ENCODE results near the gene PRSS56.

Gene PRSS56

DNA sequence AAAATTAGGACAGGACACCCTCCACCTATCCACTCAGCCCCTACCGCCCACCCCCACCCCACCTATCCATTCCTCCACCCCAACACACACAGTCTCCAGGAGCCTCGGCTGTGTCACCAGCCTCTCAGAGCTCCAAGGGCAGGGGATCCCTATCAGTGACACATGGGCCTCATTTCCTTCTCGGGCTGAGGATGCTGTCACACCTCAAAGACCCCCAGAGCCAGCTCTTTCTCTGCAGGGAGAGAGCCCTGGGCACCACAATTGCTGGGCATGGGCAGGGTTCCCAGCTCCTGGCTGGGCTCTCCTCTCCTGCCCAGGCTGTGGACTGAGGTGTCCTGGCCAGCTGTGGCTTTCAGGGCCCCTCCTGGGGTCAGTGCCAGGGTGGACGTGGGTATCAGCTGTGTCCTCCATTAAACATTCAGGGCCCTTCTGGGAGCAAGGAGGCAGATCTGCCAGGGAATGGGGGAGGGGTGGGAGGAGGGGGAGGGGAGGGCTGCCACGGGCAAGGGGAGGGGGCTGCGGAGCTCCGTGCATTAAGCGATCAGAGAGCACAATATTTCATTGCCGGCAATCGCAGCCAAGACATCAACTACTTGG lies 18.3 kb upstream of the PRSS56 start:
- no peak for DNase-seq (ENCODE audit: low read depth in 4 of 4, low spot score in 1 of 4)

GRCh38 chr2:232502511-232502910 lies 17.7 kb upstream of the PRSS56 start:
- DNase-seq (ENCODE audit: low read depth in 4 of 4, low spot score in 1 of 4): no peak

DNA sequence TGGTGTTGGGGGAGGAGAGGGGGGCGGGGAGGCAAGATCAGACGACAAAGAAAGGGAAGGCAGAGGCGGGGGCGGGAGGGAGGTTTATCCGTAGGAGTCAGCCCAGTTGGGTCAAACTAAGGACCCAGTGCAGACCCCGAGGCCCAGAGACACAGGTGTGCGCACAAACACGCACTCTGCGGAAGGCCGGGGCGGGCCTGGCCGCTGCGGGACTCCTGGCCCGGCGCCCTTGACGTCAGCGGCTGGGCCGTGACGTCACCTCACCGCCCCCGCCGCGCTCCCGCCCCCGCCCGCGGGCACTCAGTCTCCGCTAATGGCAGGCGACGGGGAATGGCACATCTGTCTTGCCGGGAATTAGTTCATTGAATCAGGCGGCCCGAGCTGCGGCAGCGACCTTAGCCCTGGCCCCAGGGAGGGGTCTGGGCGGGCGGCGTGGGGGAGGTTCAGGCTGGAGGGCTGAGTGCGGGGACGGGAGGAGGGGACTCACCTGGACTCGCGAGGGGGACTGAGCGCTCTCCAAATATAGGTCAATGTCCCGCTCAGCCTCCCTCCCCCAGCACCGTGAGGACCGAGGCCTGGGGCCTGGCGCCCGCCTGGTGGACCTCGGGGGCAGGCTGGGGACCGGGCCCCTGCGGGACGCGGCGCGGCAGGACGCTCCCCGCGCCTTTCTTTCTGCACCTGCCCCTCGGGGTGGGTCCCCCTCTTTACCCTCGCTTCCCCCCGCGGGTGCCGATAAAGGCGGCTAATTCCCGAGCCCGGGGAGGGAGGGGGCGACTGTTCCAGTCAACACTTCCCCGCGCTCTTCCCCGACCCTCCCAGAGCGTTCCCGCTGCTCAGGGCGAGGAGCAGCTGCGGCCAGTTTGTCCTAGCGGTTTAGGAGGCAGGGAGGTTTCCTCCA lies 17.0 kb upstream of the PRSS56 start:
- peak in 1 of 4 experiments; percentile 34 for DNase-seq (ENCODE audit: low read depth in 4 of 4, low spot score in 1 of 4)

DNA sequence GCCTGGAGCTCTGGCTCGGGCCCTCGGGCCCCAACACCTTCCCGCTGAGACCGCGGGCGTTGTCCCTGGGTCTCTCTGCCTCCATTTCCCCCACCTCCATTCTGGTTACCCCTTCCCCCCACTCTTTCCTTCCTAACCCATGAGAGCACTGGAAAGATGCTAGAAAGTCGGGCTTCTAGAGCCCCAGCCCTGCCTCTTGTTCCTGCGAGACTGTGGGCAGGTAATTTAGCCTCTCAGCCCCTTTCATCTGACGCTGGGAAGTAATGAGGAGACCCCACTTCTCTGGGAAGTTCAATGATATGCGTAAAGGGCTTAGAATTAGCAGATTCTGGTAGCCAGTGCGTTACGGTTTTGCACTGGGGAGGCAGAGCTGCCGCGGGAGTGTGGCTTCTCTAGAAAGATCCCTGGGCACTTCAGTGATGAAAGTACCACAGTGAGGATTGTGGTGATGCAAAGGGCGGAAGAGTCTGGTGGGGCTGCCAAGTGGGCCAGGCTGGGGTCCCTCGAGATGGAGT lies 16.3 kb upstream of the PRSS56 start:
- no peak for DNase-seq (ENCODE audit: low read depth in 4 of 4, low spot score in 1 of 4)

DNA sequence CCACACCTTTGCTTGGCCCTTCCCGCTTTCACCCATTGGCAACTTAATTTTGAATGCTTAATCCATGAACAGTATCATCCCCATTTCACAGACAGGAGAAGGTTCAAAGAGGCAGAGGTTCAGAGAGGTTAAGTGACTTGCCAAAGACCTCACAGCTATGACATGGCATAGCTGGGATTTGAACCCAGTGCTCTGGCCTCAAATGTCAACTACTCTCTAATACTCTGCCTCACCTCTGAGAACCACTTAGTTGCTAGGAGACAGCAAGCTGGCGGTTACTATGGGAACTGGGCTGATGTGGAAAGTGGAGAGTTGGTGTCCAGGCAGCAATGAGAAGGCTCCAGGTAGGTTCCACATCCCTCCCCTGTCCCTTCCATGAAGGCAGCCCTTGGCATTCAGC lies 15.8 kb upstream of the PRSS56 start:
- no peak for DNase-seq (ENCODE audit: low read depth in 4 of 4, low spot score in 1 of 4)

GRCh38 chr2:232505856-232506255 lies 14.3 kb upstream of the PRSS56 start:
- no peak for DNase-seq (ENCODE audit: low read depth in 4 of 4, low spot score in 1 of 4)

- no peak for DNase-seq (ENCODE audit: low read depth in 4 of 4, low spot score in 1 of 4)
Observed at GRCh38 chr2:232506709-232507108, 13.5 kb upstream of the PRSS56 start.

DNA sequence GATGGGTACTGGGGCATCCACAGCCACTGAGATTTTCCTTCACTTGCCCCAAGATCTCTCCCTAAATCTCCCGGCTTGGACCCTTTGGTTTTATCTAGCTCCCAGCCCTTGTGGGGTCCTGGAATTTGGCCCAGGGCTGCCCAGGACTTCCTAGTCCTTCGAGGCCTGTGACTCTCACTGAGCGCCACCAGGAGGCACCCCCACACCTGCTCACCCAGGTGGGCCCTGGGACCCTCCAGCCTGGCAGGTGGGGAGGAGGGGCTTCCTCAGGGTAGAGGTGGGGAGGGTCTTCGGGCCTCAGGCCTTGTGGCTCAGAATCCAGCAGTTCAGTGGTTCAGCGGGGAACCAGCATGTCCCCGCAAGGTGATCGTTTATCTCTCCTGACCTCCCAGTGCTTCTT lies 11.9 kb upstream of the PRSS56 start:
- no peak for DNase-seq (ENCODE audit: low read depth in 4 of 4, low spot score in 1 of 4)

DNA sequence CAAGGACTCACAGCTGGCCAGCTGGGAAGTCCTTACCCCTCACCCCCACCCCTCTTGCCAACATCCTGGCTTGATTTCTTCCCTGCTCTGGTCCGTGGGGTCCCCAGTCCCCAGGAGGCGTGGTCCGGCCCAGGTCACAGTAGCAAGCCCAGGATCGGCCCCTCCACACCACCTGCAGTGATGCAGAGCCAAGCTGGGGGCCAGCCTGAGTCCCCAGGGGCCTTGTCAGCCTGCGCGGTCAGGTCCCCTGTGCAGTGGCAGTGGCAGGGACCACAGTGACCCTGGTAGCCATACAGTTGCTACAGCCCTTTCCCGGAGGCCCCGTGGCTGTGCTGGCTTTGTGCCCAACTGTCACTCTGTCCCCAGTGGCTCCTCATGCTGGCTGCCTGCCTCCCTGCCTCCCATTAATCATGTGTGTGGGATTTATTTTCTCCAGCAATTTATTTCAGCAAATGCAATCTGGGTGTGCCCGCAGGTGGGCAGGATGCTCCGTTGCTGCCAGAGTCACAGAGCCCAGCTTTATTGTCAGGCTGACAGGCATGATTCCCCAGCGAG lies 8.8 kb upstream of the PRSS56 start:
- DNase-seq (ENCODE audit: low read depth in 4 of 4, low spot score in 1 of 4): no peak

DNA sequence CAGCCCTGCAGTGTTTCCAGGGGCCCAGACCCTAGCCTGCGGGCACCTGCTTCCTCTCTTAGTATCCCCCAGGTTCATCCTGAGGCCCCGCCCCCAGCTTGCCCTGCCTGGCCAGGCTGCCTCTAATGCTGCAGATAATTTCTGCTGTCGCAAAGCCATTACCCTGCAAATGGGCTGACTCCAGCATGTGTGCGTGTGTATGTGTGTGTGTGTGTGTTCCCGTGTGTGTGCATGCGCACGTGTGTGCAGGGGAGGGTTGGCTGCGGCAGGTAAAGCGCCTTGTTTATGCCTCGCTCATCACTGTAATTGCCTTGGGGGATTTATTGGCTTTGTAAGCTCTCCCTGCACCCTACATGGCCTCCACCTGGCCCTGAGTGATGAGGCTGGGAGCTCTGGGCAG lies 7.6 kb upstream of the PRSS56 start:
- DNase-seq (ENCODE audit: low read depth in 4 of 4, low spot score in 1 of 4): no peak

- DNase-seq (ENCODE audit: low read depth in 4 of 4, low spot score in 1 of 4): no peak
Observed at GRCh38 chr2:232513353-232513752, 6.8 kb upstream of the PRSS56 start.

- DNase-seq (ENCODE audit: low read depth in 4 of 4, low spot score in 1 of 4): no peak
Observed at GRCh38 chr2:232515639-232516038, 4.5 kb upstream of the PRSS56 start.

DNA sequence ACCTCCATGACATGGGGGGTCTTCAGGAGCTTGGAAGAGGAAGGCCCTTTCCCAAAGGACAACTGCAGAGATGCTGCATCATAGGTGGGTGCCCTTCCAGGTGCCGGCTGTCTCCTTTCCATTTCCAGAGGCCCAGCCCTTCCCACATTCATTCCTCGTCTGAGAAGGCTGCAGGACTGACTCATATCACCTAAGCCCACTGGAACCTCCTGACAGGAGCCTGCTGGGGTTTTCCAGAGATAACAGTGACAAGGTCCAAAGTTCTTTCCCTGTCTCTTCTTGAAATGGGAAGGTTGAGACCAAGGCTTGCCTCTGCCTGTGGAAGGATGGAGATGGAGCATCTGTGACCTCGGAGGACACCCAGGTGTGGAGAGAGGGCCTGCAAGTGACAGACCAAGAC lies 3.6 kb upstream of the PRSS56 start:
- DNase-seq (ENCODE audit: low read depth in 4 of 4, low spot score in 1 of 4): no peak

- no peak for DNase-seq (ENCODE audit: low read depth in 4 of 4, low spot score in 1 of 4)
Observed at GRCh38 chr2:232518844-232519243, 1.3 kb upstream of the PRSS56 start.

DNA sequence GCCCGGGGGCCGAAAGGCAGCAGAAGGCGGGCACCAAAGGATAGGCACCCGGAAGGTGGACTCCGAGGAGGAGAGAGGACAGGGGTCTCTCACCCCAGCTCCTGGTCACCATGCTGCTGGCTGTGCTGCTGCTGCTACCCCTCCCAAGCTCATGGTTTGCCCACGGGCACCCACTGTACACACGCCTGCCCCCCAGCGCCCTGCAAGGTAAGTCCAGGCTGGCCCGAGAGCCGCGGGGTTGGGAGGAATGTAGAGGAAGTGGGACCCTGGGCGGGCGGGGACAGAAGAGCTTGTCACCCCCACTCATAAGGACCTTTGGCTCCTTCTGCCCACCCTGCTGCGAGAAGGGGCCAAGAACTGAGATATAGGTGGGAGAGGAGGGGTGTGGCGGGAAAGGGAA lies 301 bp downstream of the PRSS56 start:
- no peak for DNase-seq (ENCODE audit: low read depth in 4 of 4, low spot score in 1 of 4)

DNA sequence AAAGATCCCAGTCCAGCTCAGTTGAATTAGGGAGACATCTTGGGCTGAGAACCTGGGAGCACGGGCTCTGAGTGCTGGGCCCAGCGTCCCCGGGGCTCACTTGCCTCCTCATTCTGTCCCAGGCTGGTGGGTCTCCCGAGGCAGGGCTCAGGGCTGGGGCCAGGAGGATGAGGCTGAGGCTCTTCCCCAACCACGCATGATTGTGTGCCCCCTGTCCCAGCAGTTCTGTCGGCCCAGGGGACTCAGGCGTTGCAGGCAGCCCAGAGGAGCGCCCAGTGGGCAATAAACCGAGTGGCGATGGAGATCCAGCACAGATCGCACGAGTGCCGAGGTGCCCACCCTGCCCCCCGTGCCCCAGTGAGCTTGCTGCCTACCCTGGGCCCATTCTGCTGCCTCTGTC lies 910 bp downstream of the PRSS56 start:
- DNase-seq (ENCODE audit: low read depth in 4 of 4, low spot score in 1 of 4): no peak

DNA sequence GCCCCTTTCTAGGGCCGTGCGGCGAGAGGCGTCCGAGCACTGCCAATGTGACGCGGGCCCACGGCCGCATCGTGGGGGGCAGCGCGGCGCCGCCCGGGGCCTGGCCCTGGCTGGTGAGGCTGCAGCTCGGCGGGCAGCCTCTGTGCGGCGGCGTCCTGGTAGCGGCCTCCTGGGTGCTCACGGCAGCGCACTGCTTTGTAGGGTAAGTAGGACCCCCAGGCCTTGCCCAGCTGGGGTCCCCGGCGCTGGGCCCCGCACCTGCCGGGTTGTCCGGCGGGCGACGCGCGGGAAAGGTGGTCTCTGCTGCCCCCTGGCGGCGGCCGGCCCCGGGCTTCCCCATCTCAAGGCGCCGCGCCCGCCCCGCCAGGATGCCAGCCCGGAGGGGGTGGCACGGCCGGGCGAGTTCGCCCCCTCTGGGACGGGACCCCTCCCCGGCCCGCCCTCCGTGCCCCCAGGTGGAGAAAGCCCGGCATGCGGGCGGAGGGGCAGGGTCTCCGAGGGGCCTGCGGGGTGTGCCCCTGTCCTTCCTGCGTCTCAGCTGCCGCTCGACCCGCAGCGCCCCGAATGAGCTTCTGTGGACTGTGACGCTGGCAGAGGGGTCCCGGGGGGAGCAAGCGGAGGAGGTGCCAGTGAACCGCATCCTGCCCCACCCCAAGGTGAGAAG lies 1.9 kb downstream of the PRSS56 start:
- peak; percentile 45 to 68 (median 54) for DNase-seq (ENCODE audit: low read depth in 4 of 4, low spot score in 1 of 4)

GRCh38 chr2:232522623-232523401 lies 2.6 kb downstream of the PRSS56 start:
- no peak for DNase-seq (ENCODE audit: low read depth in 4 of 4, low spot score in 1 of 4)

DNA sequence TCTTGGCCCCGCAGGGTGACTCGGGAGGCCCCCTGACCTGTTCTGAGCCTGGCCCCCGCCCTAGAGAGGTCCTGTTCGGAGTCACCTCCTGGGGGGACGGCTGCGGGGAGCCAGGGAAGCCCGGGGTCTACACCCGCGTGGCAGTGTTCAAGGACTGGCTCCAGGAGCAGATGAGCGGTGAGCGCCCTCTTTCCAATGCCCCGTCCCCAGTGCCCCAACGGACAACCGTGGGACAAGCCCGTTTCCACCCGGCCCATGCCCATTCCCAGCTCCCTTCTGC lies 3.2 kb downstream of the PRSS56 start:
- DNase-seq (ENCODE audit: low read depth in 4 of 4, low spot score in 1 of 4): no peak

- peak in 2 of 4 experiments; percentile 26 to 27 for DNase-seq (ENCODE audit: low read depth in 4 of 4, low spot score in 1 of 4)
Observed at GRCh38 chr2:232523682-232524597, 3.8 kb downstream of the PRSS56 start.

Measured in stimulated activated CD4-positive, alpha-beta T cell treated with anti-CD3 and anti-CD28 coated beads, Interleukin-1b, Interleukin-23, amount 100 ng/mL, for 24 hours (primary cell).